HCT116 (cell line): ENCODE results near the gene HS6ST1. TPM values are rescaled to one million over a fixed set of nuclear protein-coding genes. Genes with fewer than 3 reads are reported as not detected.

Experiments used
- ATAC-seq: fragments of 200-7000 bp; cut with Tn5 transposase; 2 replicates; pipeline ENCODE4 v1.9.1; 2020; ENCODE audit warnings: mild to moderate bottlenecking, moderate library complexity
- BruUV-seq: library from RNA; stranded (reverse); fragments of 400-500 nt; replicated peaks from 2 replicates; lab custom pipeline; 2021; lab: Mats Ljungman, UMichigan
- CTCF ChIA-PET: fragments of 300-600 bp; sonication (Branson Sonifier 250); formaldehyde crosslinking; loops from one replicate; lab custom pipeline; 2021; ENCODE audit warnings: antibody characterized with exemption; lab: Charles Lee
- POLR2A ChIA-PET: fragments of 300-600, 350-600 bp; sonication (Branson Sonifier 250); formaldehyde crosslinking; loops from one replicate; lab custom pipeline; 2021; ENCODE audit warnings: antibody characterized with exemption; lab: Charles Lee
- RAD21 ChIA-PET, 2 experiments: fragments of 300-600 bp; sonication (Branson Sonifier 250); formaldehyde crosslinking; loops; one replicate each; lab custom pipeline; 2023; ENCODE audit warnings: low total read pairs in 2 of 2; ENCODE audit not compliant: uncharacterized antibody in 2 of 2, unreplicated experiment in 2 of 2, low non-redundant PET in 1 of 2; lab: Charles Lee
- DNase-seq: peaks from one replicate; pipeline ENCODE4 v3.0.0-alpha.2; 2010; ENCODE audit warnings: low read depth, low spot score
- H2AFZ ChIP-seq: fragments of 200-600 bp; shearing (Covaris generic), sonication (generic); 2 replicates; pipeline ENCODE4 v1.6.1; 2017; ENCODE audit warnings: low read depth, mixed run types, mixed read lengths, antibody characterized with exemption, low read length; ENCODE audit not compliant: poor library complexity, severe bottlenecking
- H3K27ac ChIP-seq: 2 replicates; pipeline ENCODE4 v1.5.1; 2012; ENCODE audit warnings: low read depth, low read length
- H3K27me3 ChIP-seq: fragments of 200-600 bp; sonication (generic); 2 replicates; pipeline ENCODE4 v1.6.1; 2016; ENCODE audit warnings: mixed run types, low read length, mixed read lengths; ENCODE audit not compliant: insufficient read depth
- H3K36me3 ChIP-seq, 2 experiments: fragments of 200-500 bp in 1 of 2; fragments of 200-600 bp in 1 of 2; sonication (Bioruptor generic) in 1 of 2; sonication (generic) in 1 of 2; 2 replicates each; pipeline versions ENCODE4 v1.5.1 to v1.6.1; 2014 to 2016; ENCODE audit warnings: low read length in 2 of 2, inconsistent platforms in 1 of 2, mixed read lengths in 1 of 2, mixed run types in 1 of 2; ENCODE audit not compliant: insufficient read depth in 2 of 2, control insufficient read depth in 1 of 2
- H3K4me1 ChIP-seq, 2 experiments: fragments of 200-600 bp in 1 of 2; sonication (generic) in 1 of 2; 2 replicates each; pipeline versions ENCODE4 v1.5.1 to v1.6.1; 2012 to 2017; ENCODE audit warnings: low read length in 2 of 2, inconsistent platforms in 1 of 2, mild to moderate bottlenecking in 1 of 2, mixed read lengths in 1 of 2, mixed run types in 1 of 2, moderate library complexity in 1 of 2; ENCODE audit not compliant: insufficient read depth in 2 of 2, control insufficient read depth in 1 of 2
- H3K4me2 ChIP-seq: fragments of 200-600 bp; sonication (generic); 2 replicates; pipeline ENCODE4 v1.6.1; 2017; ENCODE audit warnings: mixed run types, low read length, mixed read lengths
- H3K4me3 ChIP-seq, 2 experiments: fragments of 200-600 bp in 1 of 2; sonication (generic) in 1 of 2; replicated peaks in 1 of 2; 2 replicates each; pipeline ENCODE4 v1.5.1; 2011 to 2016; ENCODE audit warnings: low read length in 2 of 2, control low read depth in 1 of 2, low read depth in 1 of 2, mild to moderate bottlenecking in 1 of 2, mixed read lengths in 1 of 2, mixed run types in 1 of 2
- H3K79me2 ChIP-seq: fragments of 200-600 bp; sonication (generic); 2 replicates; pipeline ENCODE4 v1.6.1; 2017; ENCODE audit warnings: mild to moderate bottlenecking, mixed run types, low read length, moderate library complexity, mixed read lengths; ENCODE audit not compliant: insufficient read depth
- H3K9ac ChIP-seq: fragments of 200-600 bp; sonication (generic); 2 replicates; pipeline ENCODE4 v1.6.1; 2016; ENCODE audit warnings: low read length, mixed read lengths
- H3K9me2 ChIP-seq: fragments of 200-600 bp; sonication (generic), shearing (Covaris generic); 2 replicates; pipeline ENCODE4 v1.6.1; 2017; ENCODE audit warnings: mixed run types, mild to moderate bottlenecking, moderate library complexity; ENCODE audit not compliant: insufficient read depth
- H3K9me3 ChIP-seq, 2 experiments: fragments of 200-500 bp in 1 of 2; fragments of 200-600 bp in 1 of 2; sonication (Bioruptor generic) in 1 of 2; sonication (generic) in 1 of 2; 2 replicates each; pipeline ENCODE4 v1.6.1; 2014 to 2017; ENCODE audit warnings: low read length in 2 of 2, mixed read lengths in 2 of 2, inconsistent platforms in 1 of 2, low read depth in 1 of 2, mild to moderate bottlenecking in 1 of 2, mixed run types in 1 of 2, moderate library complexity in 1 of 2; ENCODE audit not compliant: control insufficient read depth in 1 of 2, insufficient read depth in 1 of 2
- H4K20me1 ChIP-seq: fragments of 200-600 bp; sonication (generic), shearing (Covaris generic); 2 replicates; pipeline ENCODE4 v1.6.1; 2017; ENCODE audit warnings: mixed run types, mild to moderate bottlenecking, moderate library complexity; ENCODE audit not compliant: insufficient read depth
- EGR1 ChIP-seq: IDR thresholded peaks from 2 replicates; pipeline ENCODE4 v1.6.1; 2012; ENCODE audit warnings: low read depth
- EZH2 ChIP-seq: fragments of 200-600 bp; sonication (generic); IDR thresholded peaks from 2 replicates; pipeline ENCODE4 v1.6.1; 2017; ENCODE audit warnings: antibody characterized with exemption, mixed run types
- EZH2phosphoT487 ChIP-seq: fragments of 200-600 bp; IDR thresholded peaks from 2 replicates; pipeline ENCODE4 v1.6.1; 2018; ENCODE audit warnings: antibody characterized with exemption, borderline replicate concordance
- POLR2A ChIP-seq: IDR thresholded peaks from 2 replicates; pipeline ENCODE4 v1.7.0; 2011; ENCODE audit warnings: borderline replicate concordance; ENCODE audit not compliant: insufficient read depth, insufficient read length; ENCODE audit errors: extremely low read depth
- POLR2AphosphoS5 ChIP-seq: IDR thresholded peaks from 2 replicates; pipeline ENCODE4 v1.6.1; 2011; ENCODE audit warnings: mild to moderate bottlenecking, low read depth, low read length, moderate library complexity
- SIN3A ChIP-seq: IDR thresholded peaks from 2 replicates; pipeline ENCODE4 v1.6.1; 2012; ENCODE audit warnings: low read depth
- SP1 ChIP-seq: IDR thresholded peaks from 2 replicates; pipeline ENCODE4 v1.6.1; 2012; ENCODE audit warnings: low read depth
- TCF7L2 ChIP-seq: IDR thresholded peaks from 2 replicates; pipeline ENCODE4 v1.7.0; 2011; ENCODE audit warnings: borderline replicate concordance, inconsistent platforms; ENCODE audit not compliant: insufficient read depth, insufficient read length; ENCODE audit errors: extremely low read depth
- YY1 ChIP-seq: IDR thresholded peaks from 2 replicates; pipeline ENCODE4 v1.6.1; 2011; ENCODE audit warnings: low read length, low read depth, moderate library complexity, mild to moderate bottlenecking; ENCODE audit not compliant: insufficient replicate concordance; ENCODE audit errors: extremely low read depth
- ZFX ChIP-seq: fragments of 450-650 bp; IDR thresholded peaks from 2 replicates; pipeline ENCODE4 v1.6.1; 2017
- ZNF274 ChIP-seq: fragments of 200-500 bp; sonication (Bioruptor generic); IDR thresholded peaks from 2 replicates; pipeline ENCODE4 v1.6.1; 2014; ENCODE audit warnings: mild to moderate bottlenecking, low read depth, low read length, inconsistent platforms
- intact Hi-C: fragments of 100-400 bp; cut with micrococcal nuclease; formaldehyde crosslinking; loops from 2 replicates; pipeline ENCODE4 v1.10.0; 2022
- total RNA-seq: library from RNA; stranded (reverse); gene quantifications from one replicate; pipeline ENCODE4 v1.2.1, GENCODE V29; 2021; ENCODE audit not compliant: unreplicated experiment
- TF ChIP-seq, protein P1 (sequence below): IDR thresholded peaks from 2 replicates; pipeline ENCODE4 v1.6.1; 2011; ENCODE audit warnings: mild to moderate bottlenecking, low read length, moderate library complexity; ENCODE audit not compliant: insufficient replicate concordance; ENCODE audit errors: extremely low read depth
- TF ChIP-seq, protein P2 (sequence below): IDR thresholded peaks from 2 replicates; pipeline ENCODE4 v1.6.1; 2012
- TF ChIP-seq, protein P3 (sequence below): IDR thresholded peaks from 2 replicates; pipeline ENCODE4 v1.6.1; 2012; ENCODE audit warnings: low read depth

Gene HS6ST1
- total RNA-seq, 1 experiment from 2014 or later = 35.0 TPM

DNA sequence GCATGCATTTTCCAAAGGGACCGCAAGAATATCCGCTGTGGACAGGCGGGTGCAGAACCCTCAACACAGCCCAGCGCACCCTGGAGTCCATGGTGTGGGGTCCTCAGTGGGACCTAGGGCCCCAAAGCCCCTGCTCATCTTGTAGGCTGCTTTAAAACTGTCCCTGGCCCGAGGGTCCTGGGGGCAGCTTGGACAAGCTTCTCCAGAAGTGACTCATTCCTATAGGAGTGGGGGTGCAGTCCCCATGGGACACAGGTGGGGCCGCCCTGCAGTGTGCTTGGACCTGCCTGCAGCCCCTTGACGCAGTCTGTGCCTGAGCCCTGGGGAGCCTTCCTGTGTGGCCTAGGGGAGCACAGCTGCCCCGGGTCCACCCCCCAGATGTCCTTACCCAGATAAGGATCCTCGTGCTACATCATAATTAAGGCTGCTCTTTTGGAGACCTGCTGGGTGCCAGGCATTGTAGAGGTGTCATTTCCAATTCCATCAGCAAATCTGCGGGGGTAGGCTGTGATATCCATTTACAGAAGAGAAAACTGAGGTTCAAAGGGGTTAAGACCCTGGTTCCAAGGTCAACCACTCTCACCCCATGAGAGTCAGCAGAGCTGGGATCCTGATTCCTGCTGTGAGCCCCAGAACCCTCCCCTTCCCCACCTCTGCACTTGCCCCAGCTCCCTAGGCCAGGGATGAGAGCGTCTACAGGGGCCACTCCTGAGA lies 1.7 kb upstream of the HS6ST1 start (continued):
- TF ChIP-seq, protein P1, sequence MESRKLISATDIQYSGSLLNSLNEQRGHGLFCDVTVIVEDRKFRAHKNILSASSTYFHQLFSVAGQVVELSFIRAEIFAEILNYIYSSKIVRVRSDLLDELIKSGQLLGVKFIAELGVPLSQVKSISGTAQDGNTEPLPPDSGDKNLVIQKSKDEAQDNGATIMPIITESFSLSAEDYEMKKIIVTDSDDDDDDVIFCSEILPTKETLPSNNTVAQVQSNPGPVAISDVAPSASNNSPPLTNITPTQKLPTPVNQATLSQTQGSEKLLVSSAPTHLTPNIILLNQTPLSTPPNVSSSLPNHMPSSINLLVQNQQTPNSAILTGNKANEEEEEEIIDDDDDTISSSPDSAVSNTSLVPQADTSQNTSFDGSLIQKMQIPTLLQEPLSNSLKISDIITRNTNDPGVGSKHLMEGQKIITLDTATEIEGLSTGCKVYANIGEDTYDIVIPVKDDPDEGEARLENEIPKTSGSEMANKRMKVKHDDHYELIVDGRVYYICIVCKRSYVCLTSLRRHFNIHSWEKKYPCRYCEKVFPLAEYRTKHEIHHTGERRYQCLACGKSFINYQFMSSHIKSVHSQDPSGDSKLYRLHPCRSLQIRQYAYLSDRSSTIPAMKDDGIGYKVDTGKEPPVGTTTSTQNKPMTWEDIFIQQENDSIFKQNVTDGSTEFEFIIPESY = no peak
- TF ChIP-seq EGR1 = no peak
- TF ChIP-seq POLR2A = no peak
- TF ChIP-seq TCF7L2 = no peak
- no peak for TF ChIP-seq POLR2AphosphoS5
- TF ChIP-seq SP1 = no peak
- no peak for TF ChIP-seq ZNF274
- no peak for TF ChIP-seq YY1
- TF ChIP-seq SIN3A = no peak
- TF ChIP-seq EZH2phosphoT487 = no peak

DNA sequence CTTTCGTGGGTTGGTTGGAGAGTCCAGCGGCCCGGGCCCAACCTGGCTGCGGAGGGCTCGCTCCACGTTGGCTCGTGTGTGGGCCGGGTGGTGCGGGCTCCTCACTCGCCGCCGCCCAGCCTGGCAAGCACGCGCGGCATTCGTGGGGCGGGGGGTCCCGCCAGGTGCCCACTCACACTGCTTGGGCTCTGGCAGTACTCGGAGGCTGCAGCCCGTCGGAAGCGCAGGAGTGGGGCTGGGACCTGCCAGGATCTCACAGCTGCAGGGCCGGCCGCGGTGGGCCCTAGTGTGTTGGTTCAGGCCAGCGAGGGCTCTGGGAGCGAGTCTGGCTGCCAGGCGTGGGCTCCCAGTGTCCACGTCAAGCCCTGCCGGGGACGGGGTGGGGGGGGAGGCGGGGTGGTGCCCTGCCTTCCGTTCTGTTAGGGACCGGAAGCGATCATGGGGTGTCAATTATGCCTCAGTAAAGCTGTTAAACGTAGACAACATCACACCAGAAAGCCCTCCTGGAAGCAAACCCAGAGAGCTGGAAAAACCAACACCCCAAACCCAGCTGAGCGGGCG lies 1.0 kb upstream of the HS6ST1 start:
- no peak for DNase-seq
- Histone ChIP-seq H2AFZ (no peak overlapping the region), H3K4me2 (peak overlapping the region; percentile 87), H3K36me3 (peaks cover 0 to 6% of the 10 kb centered on the region in 2 experiments; a peak in 2 of 4 replicates), H3K4me1 (peaks cover 7 to 26% of the 10 kb centered on the region in 2 experiments; a peak in 3 of 4 replicates), H3K9ac (no peak overlapping the region), H3K79me2 (peaks cover 31% of the 10 kb centered on the region), H3K27ac (no peak overlapping the region), H3K4me3 (peak overlapping the region in 1 of 2 experiments; percentile 65; a peak in 1 of 4 replicates), H3K9me3 (no peaks in the 10 kb centered on the region)
- ChIA-PET CTCF (no interaction called here), POLR2A (no interaction called here), RAD21 (interaction anchor here in 1 of 2 experiments (0.7 kb wide), 1 partner anchor 253 kb away, joined by 5 read pairs; no protein-coding TSS in a partner anchor)
- no peak for ATAC-seq
- BruUV-seq = no TSS peak
- no peak for TF ChIP-seq ZFX
- TF ChIP-seq POLR2AphosphoS5 = no peak
- no peak for TF ChIP-seq ZNF274
- TF ChIP-seq, protein P2, sequence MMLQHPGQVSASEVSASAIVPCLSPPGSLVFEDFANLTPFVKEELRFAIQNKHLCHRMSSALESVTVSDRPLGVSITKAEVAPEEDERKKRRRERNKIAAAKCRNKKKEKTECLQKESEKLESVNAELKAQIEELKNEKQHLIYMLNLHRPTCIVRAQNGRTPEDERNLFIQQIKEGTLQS = no peak
- TF ChIP-seq, protein P3, sequence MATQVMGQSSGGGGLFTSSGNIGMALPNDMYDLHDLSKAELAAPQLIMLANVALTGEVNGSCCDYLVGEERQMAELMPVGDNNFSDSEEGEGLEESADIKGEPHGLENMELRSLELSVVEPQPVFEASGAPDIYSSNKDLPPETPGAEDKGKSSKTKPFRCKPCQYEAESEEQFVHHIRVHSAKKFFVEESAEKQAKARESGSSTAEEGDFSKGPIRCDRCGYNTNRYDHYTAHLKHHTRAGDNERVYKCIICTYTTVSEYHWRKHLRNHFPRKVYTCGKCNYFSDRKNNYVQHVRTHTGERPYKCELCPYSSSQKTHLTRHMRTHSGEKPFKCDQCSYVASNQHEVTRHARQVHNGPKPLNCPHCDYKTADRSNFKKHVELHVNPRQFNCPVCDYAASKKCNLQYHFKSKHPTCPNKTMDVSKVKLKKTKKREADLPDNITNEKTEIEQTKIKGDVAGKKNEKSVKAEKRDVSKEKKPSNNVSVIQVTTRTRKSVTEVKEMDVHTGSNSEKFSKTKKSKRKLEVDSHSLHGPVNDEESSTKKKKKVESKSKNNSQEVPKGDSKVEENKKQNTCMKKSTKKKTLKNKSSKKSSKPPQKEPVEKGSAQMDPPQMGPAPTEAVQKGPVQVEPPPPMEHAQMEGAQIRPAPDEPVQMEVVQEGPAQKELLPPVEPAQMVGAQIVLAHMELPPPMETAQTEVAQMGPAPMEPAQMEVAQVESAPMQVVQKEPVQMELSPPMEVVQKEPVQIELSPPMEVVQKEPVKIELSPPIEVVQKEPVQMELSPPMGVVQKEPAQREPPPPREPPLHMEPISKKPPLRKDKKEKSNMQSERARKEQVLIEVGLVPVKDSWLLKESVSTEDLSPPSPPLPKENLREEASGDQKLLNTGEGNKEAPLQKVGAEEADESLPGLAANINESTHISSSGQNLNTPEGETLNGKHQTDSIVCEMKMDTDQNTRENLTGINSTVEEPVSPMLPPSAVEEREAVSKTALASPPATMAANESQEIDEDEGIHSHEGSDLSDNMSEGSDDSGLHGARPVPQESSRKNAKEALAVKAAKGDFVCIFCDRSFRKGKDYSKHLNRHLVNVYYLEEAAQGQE = no peak
- no peak for TF ChIP-seq EZH2
- no peak for TF ChIP-seq EZH2phosphoT487
- TF ChIP-seq, all 23 proteins: peak for 0
- peaks cover 6% of the 10 kb centered on the region; the same call in 1 of the 2 replicates for H4K20me1 ChIP-seq
- intact Hi-C loops = loop anchor here (5.0 to 10.0 kb wide), 2 partner anchors 255 to 1603 kb away; no protein-coding TSS in a partner anchor
- H3K27me3 ChIP-seq = no peaks in the 10 kb centered on the region
- H3K9me2 ChIP-seq = no peaks in the 10 kb centered on the region
